Kidney epithelial cell (primary cell): Measurements from ENCODE around the gene DAG1. TPM values are rescaled to one million over a fixed set of nuclear protein-coding genes. Genes with fewer than 3 reads are reported as not detected.

ENCODE experiments used
- DNase-seq: peaks from one replicate; pipeline ENCODE4 v3.0.0-alpha.2; 2010; ENCODE audit warnings: low read depth
- H3K27me3 ChIP-seq: 2 replicates; pipeline ENCODE4 v1.6.0; 2011; ENCODE audit warnings: low read length; ENCODE audit not compliant: control insufficient read depth, insufficient read depth
- H3K36me3 ChIP-seq: 2 replicates; pipeline ENCODE4 v1.5.1; 2011; ENCODE audit warnings: low read length; ENCODE audit not compliant: control insufficient read depth, insufficient read depth
- H3K4me3 ChIP-seq: 2 replicates; pipeline ENCODE4 v1.5.1; 2011; ENCODE audit warnings: low read depth, mild to moderate bottlenecking, control low read depth, low read length
- CTCF ChIP-seq: IDR thresholded peaks from 2 replicates; pipeline ENCODE4 v1.5.1; 2011; ENCODE audit warnings: mild to moderate bottlenecking, moderate library complexity, low read length, control low read depth, inconsistent platforms; ENCODE audit not compliant: insufficient read depth, poor library complexity, severe bottlenecking
- total RNA-seq: library from RNA; depleted of rRNA; stranded (reverse); fragments of >200 nt; gene quantifications from 2 replicates; pipeline ENCODE4 v1.2.3, GENCODE V29; 2015

DAG1 gene
- total RNA-seq, 1 donor from 2014 or later = 59.7 TPM

GRCh38 chr3:49539659-49540560, 69.8 kb downstream of the DAG1 start:
- peaks cover 3% of the 10 kb centered on the region for H3K27me3 ChIP-seq
- H3K4me3 ChIP-seq = peak overlapping the region; percentile 48
- H3K36me3 ChIP-seq = no peaks in the 10 kb centered on the region
- peak; percentile 93 for TF ChIP-seq CTCF
- peak; percentile 56 for DNase-seq

- H3K27me3 ChIP-seq = peaks cover 24% of the 10 kb centered on the region
- TF ChIP-seq CTCF = no peak
Observed at GRCh38 chr3:49552087-49552486, 82.0 kb downstream of the DAG1 start.

GRCh38 chr3:49553324-49553691, 83.2 kb downstream of the DAG1 start:
- DNase-seq = no peak
- H3K4me3 ChIP-seq = peak overlapping the region; percentile 58
- H3K27me3 ChIP-seq = peaks cover 22% of the 10 kb centered on the region
- no peaks in the 10 kb centered on the region for H3K36me3 ChIP-seq
- no peak for TF ChIP-seq CTCF

More at GRCh38 chr3:49552087-49552486, 82.0 kb downstream of the DAG1 start:
- H3K36me3 ChIP-seq = no peaks in the 10 kb centered on the region
- no peak for DNase-seq
- no peak overlapping the region for H3K4me3 ChIP-seq

GRCh38 chr3:49553692-49554632, 83.9 kb downstream of the DAG1 start, which contains the start of gene BSN:
TSS of gene BSN (plus strand) at chr3:49554477. CDS start at chr3:49554603, 126 bp downstream.
- Histone ChIP-seq H3K36me3 (no peaks in the 10 kb centered on the region), H3K4me3 (peak within 1 kb of the TSS; percentile 58), H3K27me3 (peaks cover 21% of the 10 kb centered on the region)
- no peak for TF ChIP-seq CTCF
- peak; percentile 35 for DNase-seq

- no peak for DNase-seq
- peak overlapping the region; percentile 58 for H3K4me3 ChIP-seq
- H3K36me3 ChIP-seq = no peaks in the 10 kb centered on the region
- H3K27me3 ChIP-seq = peaks cover 21% of the 10 kb centered on the region
- no peak for TF ChIP-seq CTCF
Observed at GRCh38 chr3:49554633-49555265, 84.7 kb downstream of the DAG1 start.
